Measurements from ENCODE around the gene PPP1R15B.

GRCh38 chr1:204390751-204391466 is 20.7 kb downstream of the PPP1R15B start:
- TF ChIP-seq CTCF (conservative IDR thresholded peaks at IDR 0.05; ENCODE audit: low read depth, low read length) = no peak
- TF ChIP-seq EZH2 (IDR thresholded peaks at IDR 0.05; ENCODE audit: borderline replicate concordance, low read depth, low read length, poor library complexity, severe bottlenecking) = no peak

Data from A673 (cell line).